HG03342 (cell line): ENCODE data around the gene ZNF726.
"Not testable (repeated sequence)": the region's sequence is repeated elsewhere in the genome, so short reads cannot be mapped to it uniquely, and the experiment has no call there.

Source experiments
- ATAC-seq: cut with Tn5 transposase; IDR thresholded peaks from one replicate; pipeline ENCODE4 v1.9.1; 2021; ENCODE audit warnings: mild to moderate bottlenecking, moderate library complexity; ENCODE audit not compliant: unreplicated experiment

Gene ZNF726

GRCh38 chr19:23937031-23937430 is 22.3 kb downstream of the ZNF726 start:
- ATAC-seq, result not testable (repeated sequence)

- ATAC-seq, result no peak
Measured at GRCh38 chr19:23943411-23943810, 28.7 kb downstream of the ZNF726 start.

- ATAC-seq, result no peak
Measured at GRCh38 chr19:23946569-23946968, 31.9 kb downstream of the ZNF726 start.

GRCh38 chr19:23949611-23950010 is 34.9 kb downstream of the ZNF726 start:
- ATAC-seq, result no peak

GRCh38 chr19:23956051-23956450 is 41.4 kb downstream of the ZNF726 start:
- ATAC-seq, result no peak

- no peak for ATAC-seq
Measured at GRCh38 chr19:23957660-23958281, 43.1 kb downstream of the ZNF726 start.

GRCh38 chr19:23963396-23963795 is 48.7 kb downstream of the ZNF726 start:
- ATAC-seq, result not testable (repeated sequence)

GRCh38 chr19:23963881-23964280 is 49.2 kb downstream of the ZNF726 start:
- ATAC-seq, result not testable (repeated sequence)

GRCh38 chr19:23964334-23964733 is 49.6 kb downstream of the ZNF726 start:
- not testable (repeated sequence) for ATAC-seq

- no peak for ATAC-seq
Measured at GRCh38 chr19:23969630-23970029, 54.9 kb downstream of the ZNF726 start.

GRCh38 chr19:23971598-23971997 is 56.9 kb downstream of the ZNF726 start:
- no peak for ATAC-seq

GRCh38 chr19:23972161-23972560 is 57.5 kb downstream of the ZNF726 start:
- no peak for ATAC-seq

GRCh38 chr19:23974941-23975340 is 60.3 kb downstream of the ZNF726 start:
- ATAC-seq, result no peak

- not testable (repeated sequence) for ATAC-seq
Measured at GRCh38 chr19:23976631-23977030, 61.9 kb downstream of the ZNF726 start.

GRCh38 chr19:23977256-23977655 is 62.6 kb downstream of the ZNF726 start:
- not testable (repeated sequence) for ATAC-seq

- ATAC-seq, result no peak
Measured at GRCh38 chr19:23978068-23978467, 63.4 kb downstream of the ZNF726 start.

GRCh38 chr19:23980805-23981204 is 66.1 kb downstream of the ZNF726 start:
- ATAC-seq, result no peak

GRCh38 chr19:23981863-23982262 is 67.2 kb downstream of the ZNF726 start:
- ATAC-seq, result no peak

- ATAC-seq, result no peak
Measured at GRCh38 chr19:23983406-23983805, 68.7 kb downstream of the ZNF726 start.
